H1 (cell line): ENCODE results near the gene RGL3. TPM values are rescaled to one million over a fixed set of nuclear protein-coding genes. Genes with fewer than 3 reads are reported as not detected.

Experiments used
- CTCF ChIA-PET: fragments of 300-600 bp; sonication (Branson Sonifier 250); formaldehyde crosslinking; loops from one replicate; lab custom pipeline; 2021; ENCODE audit not compliant: partially characterized antibody; lab: Charles Lee
- POLR2A ChIA-PET: fragments of 300-600 bp; sonication (Branson Sonifier 250); formaldehyde crosslinking; loops from one replicate; lab custom pipeline; 2021; ENCODE audit warnings: inconsistent platforms; ENCODE audit not compliant: partially characterized antibody; lab: Charles Lee
- DNase-seq, 2 experiments: peaks; one replicate each; pipeline versions ENCODE4 v3.0.0 to v3.0.0-alpha.2; 2010 to 2022; ENCODE audit warnings: low spot score in 2 of 2, low read depth in 1 of 2, mixed read lengths in 1 of 2
- FAIRE-seq: peaks from 2 replicates; lab custom pipeline; 2011; peaks lifted over from hg19 to GRCh38; lab: Jason Lieb, UNC
- H2AFZ ChIP-seq: 2 replicates; pipeline ENCODE4 v1.8.1; 2012; ENCODE audit warnings: low read length, inconsistent platforms
- H2AK5ac ChIP-seq: 2 replicates; pipeline ENCODE4 v1.6.1; 2013; ENCODE audit warnings: low read depth, low read length
- H2BK120ac ChIP-seq: replicated peaks from 2 replicates; pipeline ENCODE3; 2013; ENCODE audit warnings: low read depth, low read length, inconsistent platforms
- H2BK12ac ChIP-seq: 2 replicates; pipeline ENCODE4 v1.6.1; 2013; ENCODE audit warnings: low read depth, low read length
- H2BK15ac ChIP-seq: 2 replicates; pipeline ENCODE4 v1.6.1; 2013; ENCODE audit warnings: low read length
- H2BK20ac ChIP-seq: 2 replicates; pipeline ENCODE4 v1.6.1; 2013; ENCODE audit warnings: low read length
- H2BK5ac ChIP-seq: 2 replicates; pipeline ENCODE4 v1.6.1; 2013; ENCODE audit warnings: low read depth, low read length
- H3K14ac ChIP-seq: 2 replicates; pipeline ENCODE4 v1.6.1; 2013; ENCODE audit warnings: inconsistent platforms; ENCODE audit not compliant: insufficient read length
- H3K18ac ChIP-seq: 2 replicates; pipeline ENCODE4 v1.6.1; 2013; ENCODE audit warnings: low read length; ENCODE audit errors: extremely low read depth
- H3K23ac ChIP-seq: 2 replicates; pipeline ENCODE4 v1.6.1; 2013; ENCODE audit warnings: inconsistent platforms; ENCODE audit not compliant: insufficient read length
- H3K23me2 ChIP-seq: 2 replicates; pipeline ENCODE4 v1.6.1; 2013; ENCODE audit warnings: low read depth, low read length
- H3K27ac ChIP-seq: 2 replicates; pipeline ENCODE4 v1.6.1; 2011; ENCODE audit warnings: low read depth, low read length, inconsistent platforms
- H3K27me3 ChIP-seq, 4 experiments: replicated peaks in 1 of 4; 1 replicate in 1 of 4; 2 replicates in 3 of 4; pipeline versions ENCODE4 v1.6.1 to v1.8.1; 2011 to 2013; ENCODE audit warnings: low read length in 3 of 4, mild to moderate bottlenecking in 3 of 4, inconsistent platforms in 2 of 4, mixed read lengths in 2 of 4, moderate library complexity in 1 of 4; ENCODE audit not compliant: control insufficient read depth in 3 of 4, insufficient read depth in 3 of 4; ENCODE audit errors: extremely low read depth in 1 of 4
- H3K36me3 ChIP-seq, 4 experiments: 2 replicates each; pipeline versions ENCODE4 v1.6.1 to v1.8.1; 2011 to 2013; ENCODE audit warnings: mild to moderate bottlenecking in 4 of 4, low read length in 3 of 4, moderate library complexity in 2 of 4, control low read depth in 1 of 4, inconsistent platforms in 1 of 4; ENCODE audit not compliant: insufficient read depth in 4 of 4, control insufficient read depth in 2 of 4
- H3K4ac ChIP-seq: replicated peaks from 2 replicates; pipeline ENCODE3; 2013; ENCODE audit warnings: low read length, low read depth, mixed read lengths, inconsistent platforms; ENCODE audit not compliant: insufficient read length
- H3K4me1 ChIP-seq, 4 experiments: replicated peaks in 1 of 4; 1 replicate in 1 of 4; 2 replicates in 3 of 4; pipeline versions ENCODE4 v1.6.1 to v1.8.1; 2011 to 2013; ENCODE audit warnings: low read length in 3 of 4, inconsistent platforms in 2 of 4, mixed read lengths in 1 of 4; ENCODE audit not compliant: insufficient read depth in 4 of 4, control insufficient read depth in 3 of 4
- H3K4me2 ChIP-seq, 2 experiments: 2 replicates each; pipeline versions ENCODE4 v1.6.1 to v1.8.1; 2011 to 2013; ENCODE audit warnings: low read depth in 2 of 2, low read length in 2 of 2, control low read depth in 1 of 2, inconsistent platforms in 1 of 2, mild to moderate bottlenecking in 1 of 2; ENCODE audit not compliant: insufficient read depth in 1 of 2
- H3K4me3 ChIP-seq, 4 experiments: fragments of 200-600, 300-600 bp in 1 of 4; sonication (generic), shearing (Covaris generic), sonication (Bioruptor Twin) in 1 of 4; 2 replicates each; pipeline versions ENCODE4 v1.5.1 to v1.8.1; 2011 to 2016; ENCODE audit warnings: low read length in 4 of 4, low read depth in 3 of 4, control low read depth in 2 of 4, inconsistent platforms in 2 of 4, mild to moderate bottlenecking in 2 of 4, mixed read lengths in 1 of 4, moderate library complexity in 1 of 4; ENCODE audit not compliant: insufficient read depth in 2 of 4; ENCODE audit errors: extremely low read depth in 1 of 4
- H3K56ac ChIP-seq: replicated peaks from 2 replicates; pipeline ENCODE3; 2013; ENCODE audit warnings: low read depth, mild to moderate bottlenecking, mixed read lengths, low read length, inconsistent platforms; ENCODE audit not compliant: insufficient read length
- H3K79me1 ChIP-seq: 2 replicates; pipeline ENCODE4 v1.6.1; 2013; ENCODE audit warnings: low read depth, low read length, control low read depth
- H3K79me2 ChIP-seq, 2 experiments: 2 replicates each; pipeline versions ENCODE4 v1.6.1 to v1.8.1; 2012 to 2013; ENCODE audit warnings: low read length in 2 of 2, mild to moderate bottlenecking in 2 of 2, inconsistent platforms in 1 of 2; ENCODE audit not compliant: insufficient read depth in 2 of 2, control insufficient read depth in 1 of 2
- H3K9ac ChIP-seq, 4 experiments: replicated peaks in 1 of 4; 1 replicate in 1 of 4; 2 replicates in 3 of 4; pipeline versions ENCODE4 v1.6.1 to v1.8.1; 2011 to 2013; ENCODE audit warnings: low read depth in 3 of 4, low read length in 3 of 4, control low read depth in 2 of 4, mild to moderate bottlenecking in 2 of 4, moderate library complexity in 2 of 4, inconsistent platforms in 1 of 4; ENCODE audit errors: extremely low read depth in 1 of 4
- H3K9me3 ChIP-seq, 2 experiments: 2 replicates each; pipeline versions ENCODE4 v1.6.1 to v1.8.1; 2012 to 2013; ENCODE audit warnings: mild to moderate bottlenecking in 2 of 2, moderate library complexity in 2 of 2, control low read depth in 1 of 2, inconsistent platforms in 1 of 2, low read depth in 1 of 2, low read length in 1 of 2, mixed read lengths in 1 of 2; ENCODE audit not compliant: insufficient read depth in 2 of 2
- H4K20me1 ChIP-seq, 2 experiments: replicated peaks in 1 of 2; 2 replicates each; pipeline versions ENCODE3 to v1.8.1; 2011 to 2013; ENCODE audit warnings: inconsistent platforms in 2 of 2, low read length in 2 of 2, mild to moderate bottlenecking in 1 of 2; ENCODE audit not compliant: insufficient read depth in 2 of 2, control insufficient read depth in 1 of 2
- H4K5ac ChIP-seq: 2 replicates; pipeline ENCODE4 v1.6.1; 2013; ENCODE audit warnings: low read length, low read depth, mixed read lengths, inconsistent platforms; ENCODE audit not compliant: insufficient read length
- H4K8ac ChIP-seq: 2 replicates; pipeline ENCODE4 v1.8.0; 2013; ENCODE audit warnings: mild to moderate bottlenecking, moderate library complexity, low read length, inconsistent platforms; ENCODE audit not compliant: insufficient read depth; ENCODE audit errors: extremely low read depth
- H4K91ac ChIP-seq: replicated peaks from 2 replicates; pipeline ENCODE3; 2013; ENCODE audit warnings: low read length, mixed read lengths, inconsistent platforms; ENCODE audit not compliant: insufficient read length
- CEBPB ChIP-seq: IDR thresholded peaks from 2 replicates; pipeline ENCODE4 v1.6.1; 2012; ENCODE audit warnings: low read depth, low read length
- EGR1 ChIP-seq: IDR thresholded peaks from 2 replicates; pipeline ENCODE4 v1.6.1; 2011; ENCODE audit warnings: low read depth, low read length, borderline replicate concordance
- MAFK ChIP-seq: IDR thresholded peaks from 2 replicates; pipeline ENCODE4 v1.6.1; 2012; ENCODE audit warnings: low read depth, mild to moderate bottlenecking, improper control_type of control experiment, low read length
- NRF1 ChIP-seq: IDR thresholded peaks from 2 replicates; pipeline ENCODE4 v1.6.1; 2011; ENCODE audit warnings: mild to moderate bottlenecking, low read depth, low read length, improper control_type of control experiment
- POLR2AphosphoS5 ChIP-seq: IDR thresholded peaks from 2 replicates; pipeline ENCODE4 v1.6.1; 2011; ENCODE audit warnings: low read depth, low read length
- POU5F1 ChIP-seq: IDR thresholded peaks from 2 replicates; pipeline ENCODE4 v1.6.1; 2011; ENCODE audit warnings: low read depth, mild to moderate bottlenecking, low read length, moderate library complexity
- RBBP5 ChIP-seq: IDR thresholded peaks from 2 replicates; pipeline ENCODE4 v1.7.1; 2012; ENCODE audit warnings: low read depth, mild to moderate bottlenecking, inconsistent platforms, low read length, moderate library complexity, borderline replicate concordance
- SAP30 ChIP-seq: fragments of 300-600 bp; sonication (generic); IDR thresholded peaks from 2 replicates; pipeline ENCODE4 v1.7.1; 2012; ENCODE audit warnings: low read length, moderate library complexity, mild to moderate bottlenecking, inconsistent platforms; ENCODE audit not compliant: insufficient read depth, insufficient replicate concordance
- SP1 ChIP-seq: IDR thresholded peaks from 2 replicates; pipeline ENCODE4 v1.6.1; 2011; ENCODE audit warnings: low read depth, low read length
- TAF1 ChIP-seq: IDR thresholded peaks from 2 replicates; pipeline ENCODE4 v1.6.1; 2011; ENCODE audit warnings: mild to moderate bottlenecking, low read depth, low read length
- YY1 ChIP-seq: IDR thresholded peaks from 2 replicates; pipeline ENCODE4 v1.6.1; 2011; ENCODE audit warnings: low read depth, mild to moderate bottlenecking, low read length
- WGBS, 2 experiments: shearing (Covaris generic) in 1 of 2; methylation state at CpG; one replicate each; pipeline versions ENCODE4 v1.1.6 to v1.1.7; 2013 to 2015; ENCODE audit warnings: low lambda C conversion rate in 2 of 2, mixed read lengths in 2 of 2, inconsistent platforms in 1 of 2, low coverage in 1 of 2, missing lambda C conversion rate in 1 of 2; ENCODE audit not compliant: insufficient replicate concordance in 2 of 2, insufficient coverage in 1 of 2, insufficient read length in 1 of 2; ENCODE audit errors: extremely low coverage in 1 of 2, missing lambda C conversion rate in 1 of 2; 5-methylcytosine and 5-hydroxymethylcytosine counted together
- polyA plus RNA-seq, 7 experiments: library from polyadenylated mRNA; depleted of rRNA in 3 of 7; stranded (reverse) in 5 of 7; unstranded in 2 of 7; fragments of >200 nt in 5 of 7; fragments of 200-250 nt in 2 of 7; gene quantifications; 1 replicate in 5 of 7; 2 replicates in 1 of 7; 4 replicates in 1 of 7; pipeline versions ENCODE4 v1.2.1 to v1.2.3, GENCODE V29; 2011 to 2013; ENCODE audit warnings: missing spikeins in 2 of 7, mixed read lengths in 2 of 7
- total RNA-seq: library from RNA; stranded (reverse); fragmentation: NEBNext Ultra II Directional; extraction: Animal tissue kit (Norgen Biotek cat#: 25700); gene quantifications from 2 replicates; pipeline ENCODE4 v1.2.1, GENCODE V29; 2021
- TF ChIP-seq, protein P1 (sequence below): IDR thresholded peaks from 2 replicates; pipeline ENCODE4 v1.6.1; 2011; ENCODE audit warnings: low read depth, mild to moderate bottlenecking, low read length; ENCODE audit not compliant: insufficient read depth

RGL3 gene
- total and polyA plus RNA-seq, 2 of the 8 experiments (the other 6 are each of a cell fraction or from before 2014, with no cell fraction given), result 36.9 to 40.9 TPM

GRCh38 chr19:11425719-11426457 is 6.8 kb upstream of the RGL3 start:
- no peaks in the 10 kb centered on the region for H3K79me1 ChIP-seq
- no peak overlapping the region for H2BK20ac ChIP-seq
- H4K20me1 ChIP-seq, result no peaks in the 10 kb centered on the region
- no peak overlapping the region for H3K4me3 ChIP-seq
- no peaks in the 10 kb centered on the region for H3K79me2 ChIP-seq
- H4K8ac ChIP-seq, result peak overlapping the region; percentile 41; the same call in 1 of the 2 replicates
- H3K9me3 ChIP-seq, result no peaks in the 10 kb centered on the region
- no peak overlapping the region for H3K56ac ChIP-seq
- H3K4me2 ChIP-seq, result no peak overlapping the region
- H3K4ac ChIP-seq, result no peak overlapping the region
- H2BK12ac ChIP-seq, result no peak overlapping the region; the same call in 1 of the 2 replicates
- no peak overlapping the region for H3K9ac ChIP-seq
- peaks cover 14% of the 10 kb centered on the region for H3K23me2 ChIP-seq
- H2BK15ac ChIP-seq, result 0 out of 2 replicates have a peak overlapping the region, but pooled peaks have one; percentile 88
- peak in 1 of 2 experiments; percentile 85 for DNase-seq
- H4K91ac ChIP-seq, result no peak overlapping the region
- CTCF ChIA-PET, result interaction anchor here (0.9 to 2.5 kb wide), 4 partner anchors 9 to 56 kb away, joined by 3 to 12 read pairs (median 4); partner anchors contain the start of genes ODAD3 and PRKCSH
- no peak overlapping the region for H2AFZ ChIP-seq
- peak overlapping the region; percentile 52; the same call in 1 of the 2 replicates for H2BK5ac ChIP-seq
- H3K27me3 ChIP-seq, result peaks cover 2 to 16% (median 13%) of the 10 kb centered on the region in 4 experiments
- no peak overlapping the region for H3K18ac ChIP-seq
- no peak for FAIRE-seq
- no peak overlapping the region for H3K23ac ChIP-seq
- no peak overlapping the region for H2AK5ac ChIP-seq
- no peak overlapping the region for H2BK120ac ChIP-seq
- H3K36me3 ChIP-seq, result no peaks in the 10 kb centered on the region
- no peak overlapping the region for H3K27ac ChIP-seq
- WGBS, 2 experiments, result 84% methylated on average over 23 of the region's 28 CpGs; no CpG with 5 or more reads in 1 of the 2 experiments
- no peak overlapping the region for H3K14ac ChIP-seq
- H3K4me1 ChIP-seq, result peaks cover 0 to 13% (median 7%) of the 10 kb centered on the region in 4 experiments; a peak in 5 of 7 replicates
- H4K5ac ChIP-seq, result no peak overlapping the region
- POLR2A ChIA-PET, result interaction anchor here (1.1 to 1.4 kb wide), 2 partner anchors 8 to 10 kb away, joined by 5 read pairs; partner anchors contain the start of genes ODAD3 and PRKCSH
- no peak for TF ChIP-seq EGR1
- no peak for TF ChIP-seq NRF1
- no peak for TF ChIP-seq POLR2AphosphoS5
- TF ChIP-seq CEBPB, result no peak
- TF ChIP-seq TAF1, result no peak
- TF ChIP-seq YY1, result no peak
- TF ChIP-seq MAFK, result no peak
- no peak for TF ChIP-seq SP1
- TF ChIP-seq RBBP5, result no peak
- no peak for TF ChIP-seq SAP30
- TF ChIP-seq, protein P1, sequence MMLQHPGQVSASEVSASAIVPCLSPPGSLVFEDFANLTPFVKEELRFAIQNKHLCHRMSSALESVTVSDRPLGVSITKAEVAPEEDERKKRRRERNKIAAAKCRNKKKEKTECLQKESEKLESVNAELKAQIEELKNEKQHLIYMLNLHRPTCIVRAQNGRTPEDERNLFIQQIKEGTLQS, result no peak
- TF ChIP-seq POU5F1, result no peak
